ENCODE results near the gene ITGA8. TPM values are rescaled to one million over a fixed set of nuclear protein-coding genes. Genes with fewer than 3 reads are reported as not detected.

The ITGA8 gene
- total RNA-seq, 1 donor from 2014 or later, result 9.4 TPM

- Histone ChIP-seq H3K9ac (ENCODE audit: low read depth in 1 of 3, low read length in 3 of 3) (no peak overlapping the region), H3K4me1 (ENCODE audit: control insufficient read depth in 3 of 3, insufficient read depth in 3 of 3, low read length in 3 of 3) (no peaks in the 10 kb centered on the region), H3K9me3 (ENCODE audit: control insufficient read depth in 3 of 3, low read length in 3 of 3) (no peaks in the 10 kb centered on the region), H3K27me3 (ENCODE audit: control insufficient read depth in 3 of 3, insufficient read depth in 3 of 3, low read length in 3 of 3) (no peaks in the 10 kb centered on the region), H3K27ac (ENCODE audit: low read depth, low read length) (no peak overlapping the region), H3K36me3 (ENCODE audit: control insufficient read depth in 3 of 3, insufficient read depth in 3 of 3, low read length in 3 of 3) (no peaks in the 10 kb centered on the region), H3K4me3 (ENCODE audit: low read length in 3 of 3) (no peak overlapping the region)
Observed at GRCh38 chr10:15630353-15630752, 89.4 kb downstream of the ITGA8 start.

GRCh38 chr10:15627617-15628196 lies 92.0 kb downstream of the ITGA8 start:
- H3K27ac ChIP-seq (ENCODE audit: low read depth, low read length), result no peak overlapping the region
- no peaks in the 10 kb centered on the region for H3K36me3 ChIP-seq (ENCODE audit: control insufficient read depth in 3 of 3, insufficient read depth in 3 of 3, low read length in 3 of 3)
- H3K4me3 ChIP-seq (ENCODE audit: low read length in 3 of 3), result no peak overlapping the region
- no peaks in the 10 kb centered on the region for H3K27me3 ChIP-seq (ENCODE audit: control insufficient read depth in 3 of 3, insufficient read depth in 3 of 3, low read length in 3 of 3)
- no peaks in the 10 kb centered on the region for H3K9me3 ChIP-seq (ENCODE audit: control insufficient read depth in 3 of 3, low read length in 3 of 3)
- peaks cover 0 to 5% (median 0%) of the 10 kb centered on the region in 3 donors for H3K4me1 ChIP-seq (ENCODE audit: control insufficient read depth in 3 of 3, insufficient read depth in 3 of 3, low read length in 3 of 3)
- H3K9ac ChIP-seq (ENCODE audit: low read depth in 1 of 3, low read length in 3 of 3), result no peak overlapping the region

GRCh38 chr10:15626937-15627336 lies 92.8 kb downstream of the ITGA8 start:
- Histone ChIP-seq H3K4me3 (ENCODE audit: low read length in 3 of 3) (no peak overlapping the region), H3K36me3 (ENCODE audit: control insufficient read depth in 3 of 3, insufficient read depth in 3 of 3, low read length in 3 of 3) (no peaks in the 10 kb centered on the region), H3K27me3 (ENCODE audit: control insufficient read depth in 3 of 3, insufficient read depth in 3 of 3, low read length in 3 of 3) (no peaks in the 10 kb centered on the region), H3K9ac (ENCODE audit: low read depth in 1 of 3, low read length in 3 of 3) (no peak overlapping the region), H3K27ac (ENCODE audit: low read depth, low read length) (no peak overlapping the region), H3K9me3 (ENCODE audit: control insufficient read depth in 3 of 3, low read length in 3 of 3) (no peaks in the 10 kb centered on the region), H3K4me1 (ENCODE audit: control insufficient read depth in 3 of 3, insufficient read depth in 3 of 3, low read length in 3 of 3) (peaks cover 0 to 5% (median 0%) of the 10 kb centered on the region in 3 donors)

- no peaks in the 10 kb centered on the region for H3K9me3 ChIP-seq (ENCODE audit: control insufficient read depth in 3 of 3, low read length in 3 of 3)
- H3K9ac ChIP-seq (ENCODE audit: low read depth in 1 of 3, low read length in 3 of 3), result no peak overlapping the region
- H3K27ac ChIP-seq (ENCODE audit: low read depth, low read length), result no peak overlapping the region
Observed at GRCh38 chr10:15625261-15625660, 94.5 kb downstream of the ITGA8 start.

GRCh38 chr10:15624401-15625196 lies 95.1 kb downstream of the ITGA8 start:
- Histone ChIP-seq H3K9me3 (ENCODE audit: control insufficient read depth in 3 of 3, low read length in 3 of 3) (no peaks in the 10 kb centered on the region), H3K27me3 (ENCODE audit: control insufficient read depth in 3 of 3, insufficient read depth in 3 of 3, low read length in 3 of 3) (no peaks in the 10 kb centered on the region), H3K4me3 (ENCODE audit: low read length in 3 of 3) (no peak overlapping the region), H3K4me1 (ENCODE audit: control insufficient read depth in 3 of 3, insufficient read depth in 3 of 3, low read length in 3 of 3) (peaks cover 0 to 5% (median 0%) of the 10 kb centered on the region in 3 donors), H3K9ac (ENCODE audit: low read depth in 1 of 3, low read length in 3 of 3) (no peak overlapping the region), H3K36me3 (ENCODE audit: control insufficient read depth in 3 of 3, insufficient read depth in 3 of 3, low read length in 3 of 3) (no peaks in the 10 kb centered on the region), H3K27ac (ENCODE audit: low read depth, low read length) (no peak overlapping the region)

More at GRCh38 chr10:15625261-15625660, 94.5 kb downstream of the ITGA8 start:
- Histone ChIP-seq H3K27me3 (ENCODE audit: control insufficient read depth in 3 of 3, insufficient read depth in 3 of 3, low read length in 3 of 3) (no peaks in the 10 kb centered on the region), H3K4me1 (ENCODE audit: control insufficient read depth in 3 of 3, insufficient read depth in 3 of 3, low read length in 3 of 3) (peaks cover 0 to 5% (median 0%) of the 10 kb centered on the region in 3 donors), H3K4me3 (ENCODE audit: low read length in 3 of 3) (no peak overlapping the region), H3K36me3 (ENCODE audit: control insufficient read depth in 3 of 3, insufficient read depth in 3 of 3, low read length in 3 of 3) (no peaks in the 10 kb centered on the region)

GRCh38 chr10:15620836-15621515 lies 98.7 kb downstream of the ITGA8 start:
- no peak overlapping the region for H3K4me3 ChIP-seq (ENCODE audit: low read length in 3 of 3)
- H3K27ac ChIP-seq (ENCODE audit: low read depth, low read length), result no peak overlapping the region
- H3K9ac ChIP-seq (ENCODE audit: low read depth in 1 of 3, low read length in 3 of 3), result no peak overlapping the region
- H3K27me3 ChIP-seq (ENCODE audit: control insufficient read depth in 3 of 3, insufficient read depth in 3 of 3, low read length in 3 of 3), result no peaks in the 10 kb centered on the region
- no peaks in the 10 kb centered on the region for H3K36me3 ChIP-seq (ENCODE audit: control insufficient read depth in 3 of 3, insufficient read depth in 3 of 3, low read length in 3 of 3)
- peaks cover 0 to 5% (median 0%) of the 10 kb centered on the region in 3 donors for H3K4me1 ChIP-seq (ENCODE audit: control insufficient read depth in 3 of 3, insufficient read depth in 3 of 3, low read length in 3 of 3)
- no peaks in the 10 kb centered on the region for H3K9me3 ChIP-seq (ENCODE audit: control insufficient read depth in 3 of 3, low read length in 3 of 3)

GRCh38 chr10:15620337-15620736 lies 99.4 kb downstream of the ITGA8 start:
- Histone ChIP-seq H3K36me3 (ENCODE audit: control insufficient read depth in 3 of 3, insufficient read depth in 3 of 3, low read length in 3 of 3) (no peaks in the 10 kb centered on the region), H3K9ac (ENCODE audit: low read depth in 1 of 3, low read length in 3 of 3) (no peak overlapping the region), H3K27me3 (ENCODE audit: control insufficient read depth in 3 of 3, insufficient read depth in 3 of 3, low read length in 3 of 3) (no peaks in the 10 kb centered on the region), H3K4me1 (ENCODE audit: control insufficient read depth in 3 of 3, insufficient read depth in 3 of 3, low read length in 3 of 3) (peaks cover 0 to 5% (median 0%) of the 10 kb centered on the region in 3 donors), H3K27ac (ENCODE audit: low read depth, low read length) (no peak overlapping the region), H3K4me3 (ENCODE audit: low read length in 3 of 3) (no peak overlapping the region), H3K9me3 (ENCODE audit: control insufficient read depth in 3 of 3, low read length in 3 of 3) (no peaks in the 10 kb centered on the region)

- Histone ChIP-seq H3K4me1 (ENCODE audit: control insufficient read depth in 3 of 3, insufficient read depth in 3 of 3, low read length in 3 of 3) (no peaks in the 10 kb centered on the region), H3K9ac (ENCODE audit: low read depth in 1 of 3, low read length in 3 of 3) (no peak overlapping the region), H3K36me3 (ENCODE audit: control insufficient read depth in 3 of 3, insufficient read depth in 3 of 3, low read length in 3 of 3) (no peaks in the 10 kb centered on the region), H3K27me3 (ENCODE audit: control insufficient read depth in 3 of 3, insufficient read depth in 3 of 3, low read length in 3 of 3) (no peaks in the 10 kb centered on the region), H3K4me3 (ENCODE audit: low read length in 3 of 3) (no peak overlapping the region), H3K27ac (ENCODE audit: low read depth, low read length) (no peak overlapping the region), H3K9me3 (ENCODE audit: control insufficient read depth in 3 of 3, low read length in 3 of 3) (no peaks in the 10 kb centered on the region)
Observed at GRCh38 chr10:15609246-15609645, 110.5 kb downstream of the ITGA8 start.

- Histone ChIP-seq H3K4me1 (ENCODE audit: control insufficient read depth in 3 of 3, insufficient read depth in 3 of 3, low read length in 3 of 3) (no peaks in the 10 kb centered on the region), H3K27me3 (ENCODE audit: control insufficient read depth in 3 of 3, insufficient read depth in 3 of 3, low read length in 3 of 3) (peaks cover 0 to 2% (median 0%) of the 10 kb centered on the region in 3 donors), H3K4me3 (ENCODE audit: low read length in 3 of 3) (no peak overlapping the region), H3K9me3 (ENCODE audit: control insufficient read depth in 3 of 3, low read length in 3 of 3) (no peaks in the 10 kb centered on the region), H3K36me3 (ENCODE audit: control insufficient read depth in 3 of 3, insufficient read depth in 3 of 3, low read length in 3 of 3) (no peaks in the 10 kb centered on the region), H3K9ac (ENCODE audit: low read depth in 1 of 3, low read length in 3 of 3) (no peak overlapping the region), H3K27ac (ENCODE audit: low read depth, low read length) (no peak overlapping the region)
Observed at GRCh38 chr10:15606377-15606776, 113.3 kb downstream of the ITGA8 start.
